HG02763 (cell line): ENCODE data around the gene UBAC2.

Experiments
- ATAC-seq: cut with Tn5 transposase; IDR thresholded peaks from one replicate; pipeline ENCODE4 v1.9.1; 2021; ENCODE audit warnings: mild to moderate bottlenecking, moderate library complexity; ENCODE audit not compliant: unreplicated experiment

UBAC2 gene

DNA sequence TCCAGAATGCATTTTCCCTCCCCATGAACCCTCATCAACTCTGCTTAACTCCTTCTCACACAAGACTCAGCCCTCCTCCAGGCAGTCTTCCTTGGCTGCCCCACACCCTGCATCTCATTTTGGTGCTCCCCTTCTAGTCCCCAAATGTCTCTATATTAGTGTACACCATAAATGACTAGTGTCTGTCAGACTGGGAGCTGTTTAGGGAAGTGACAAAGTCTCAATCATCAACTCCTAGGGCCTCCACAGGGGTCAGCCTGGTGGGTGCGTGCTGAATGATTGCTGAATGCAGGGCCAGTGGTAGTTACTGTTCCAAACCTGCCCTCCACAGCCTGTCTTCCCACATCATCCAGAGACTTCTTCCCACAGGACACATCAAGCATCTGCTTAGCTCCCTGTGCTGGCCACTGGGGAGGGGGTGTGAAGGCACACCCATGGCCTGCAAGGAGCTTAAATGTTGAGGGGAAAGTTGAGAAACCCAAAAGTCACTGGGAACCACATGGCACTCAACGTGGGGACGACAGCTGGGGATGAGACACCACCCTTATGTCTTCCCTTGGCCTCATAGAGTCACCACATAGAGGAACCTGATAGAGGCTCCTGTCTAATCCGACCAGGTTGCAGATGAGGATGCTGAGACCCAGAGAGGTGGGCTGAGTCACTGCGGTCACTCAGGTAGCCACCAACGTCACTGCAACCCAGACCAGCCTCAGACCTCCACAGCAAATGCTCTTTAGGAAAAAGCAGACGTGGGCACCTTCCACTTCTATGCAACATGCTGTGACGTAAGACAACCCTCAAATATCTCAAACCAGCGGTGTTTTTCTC is 221.3 kb downstream of the UBAC2 start:
- ATAC-seq = no peak

- ATAC-seq = no peak
Measured at GRCh38 chr13:99422586-99423220, 222.0 kb downstream of the UBAC2 start.

GRCh38 chr13:99425485-99426341 is 225.1 kb downstream of the UBAC2 start:
- ATAC-seq = peak; percentile 61

- no peak for ATAC-seq
Measured at GRCh38 chr13:99426426-99426825, 225.8 kb downstream of the UBAC2 start.

- ATAC-seq = no peak
Measured at GRCh38 chr13:99429670-99430069, 229.0 kb downstream of the UBAC2 start.

DNA sequence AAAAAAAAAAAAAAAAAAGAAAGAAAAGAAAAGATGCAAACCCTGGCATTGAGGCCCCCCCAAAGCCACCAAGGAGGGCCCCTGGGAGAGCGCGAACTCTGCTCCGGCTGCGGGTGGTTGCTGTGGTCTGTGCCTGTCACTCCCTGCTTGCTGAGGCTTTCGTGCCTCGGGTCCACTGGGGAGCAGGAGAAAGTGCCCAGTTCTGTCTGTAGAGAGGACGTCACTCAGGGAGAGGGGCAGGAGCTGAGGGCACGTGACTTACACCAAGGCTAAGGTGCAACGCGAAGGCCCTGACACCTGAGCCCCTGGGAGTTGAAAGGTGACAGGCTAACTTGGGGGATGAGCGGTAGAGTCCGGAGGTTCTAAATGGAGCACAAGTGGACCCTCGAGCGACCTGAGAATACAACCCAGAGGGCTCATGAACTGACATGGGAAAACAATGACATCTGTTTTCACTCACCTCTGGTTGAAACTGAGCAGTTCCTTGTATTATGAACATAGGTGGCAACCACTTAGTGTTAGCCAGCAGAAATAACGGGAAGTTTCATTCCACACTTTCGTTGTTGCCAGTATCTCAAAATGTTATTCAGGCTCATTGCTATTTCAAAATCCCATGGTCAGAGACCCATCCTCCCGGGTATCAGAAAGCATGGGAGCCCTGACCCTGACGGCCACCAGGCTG is 231.4 kb downstream of the UBAC2 start:
- ATAC-seq = no peak

DNA sequence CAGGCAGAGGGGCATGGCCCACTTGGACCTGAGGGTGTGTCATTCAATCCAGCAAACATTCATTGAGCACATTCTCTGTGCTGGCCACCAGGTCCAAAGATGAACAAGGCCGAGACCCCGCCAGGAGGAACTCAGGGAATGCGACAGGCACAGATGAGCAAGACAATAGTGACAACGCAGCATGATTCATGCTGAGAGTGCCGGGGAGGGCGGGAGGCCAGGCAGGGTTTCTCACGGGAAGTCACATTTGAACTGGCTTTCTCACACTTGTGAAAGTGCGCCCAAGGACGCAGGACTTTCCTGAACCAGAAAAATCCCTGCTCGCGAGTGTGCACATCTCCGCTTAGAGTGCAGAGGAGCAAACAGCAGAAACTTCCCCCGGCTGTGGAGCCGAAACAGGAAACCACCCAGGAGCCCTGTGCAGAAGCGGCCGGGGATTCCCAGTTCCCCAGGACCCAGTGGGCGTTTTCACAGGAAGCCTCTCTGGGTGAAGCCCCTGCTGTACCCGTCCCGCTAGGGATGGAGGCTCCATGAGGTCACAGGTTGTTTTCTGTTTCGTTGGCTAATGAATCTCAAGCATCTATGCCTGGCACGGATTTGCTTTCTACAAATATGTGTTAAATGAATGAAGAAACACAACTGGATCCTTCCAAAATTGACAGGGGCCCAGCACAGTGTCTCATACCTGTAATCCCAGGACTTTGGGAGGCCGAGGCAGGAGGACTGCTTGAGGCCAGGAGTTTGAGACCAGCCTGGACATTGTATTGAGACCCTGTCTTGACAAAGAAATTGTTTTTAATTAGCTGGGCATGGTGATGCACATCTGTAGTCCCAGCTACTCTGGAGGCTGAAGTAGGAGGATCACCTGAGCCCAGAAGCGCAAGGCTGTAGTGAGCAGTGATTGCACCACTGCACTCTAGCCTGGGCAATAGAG is 232.2 kb downstream of the UBAC2 start:
- peak; percentile 44 for ATAC-seq

GRCh38 chr13:99433543-99434075 is 233.0 kb downstream of the UBAC2 start:
- no peak for ATAC-seq

GRCh38 chr13:99434258-99434788 is 233.7 kb downstream of the UBAC2 start:
- peak; percentile 18 for ATAC-seq

GRCh38 chr13:99435116-99435515 is 234.5 kb downstream of the UBAC2 start:
- no peak for ATAC-seq

GRCh38 chr13:99435998-99436397 is 235.3 kb downstream of the UBAC2 start:
- ATAC-seq = no peak
